ENCODE measurements around the gene PPEF2.
"Not testable (repeated sequence)": the region's sequence is repeated elsewhere in the genome, so short reads cannot be mapped to it uniquely, and the experiment has no call there.

The PPEF2 gene

DNA sequence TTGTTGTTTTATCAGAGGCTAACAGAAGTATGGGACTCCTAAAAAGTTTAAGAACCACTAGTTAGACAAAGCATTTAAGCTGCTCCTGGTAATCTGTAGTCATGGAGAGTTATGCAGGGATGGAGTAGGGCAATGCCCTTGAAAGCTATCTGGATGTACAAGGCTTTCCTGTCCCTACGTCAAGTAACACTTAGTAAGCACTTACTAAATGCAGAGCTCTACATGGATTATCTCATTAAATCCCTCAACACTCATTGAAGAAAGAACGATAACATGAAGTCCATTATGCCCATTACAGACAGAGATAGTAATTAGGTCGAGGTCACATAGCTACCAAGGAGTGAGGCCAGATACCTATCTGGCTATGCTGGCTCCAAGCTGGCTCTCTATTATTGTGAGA is 33.2 kb downstream of the PPEF2 start:
- H3K4me1 Mint-ChIP-seq: no peaks in the 10 kb centered on the region
- H3K27ac Mint-ChIP-seq: no peak overlapping the region
- H3K36me3 Mint-ChIP-seq: no peaks in the 10 kb centered on the region
- H3K4me3 Mint-ChIP-seq: no peak overlapping the region
- ATAC-seq (no peak), DNase-seq (ENCODE audit: low spot score in 2 of 2) (no peak)
- H3K9me3 Mint-ChIP-seq: no peaks in the 10 kb centered on the region

- no peak for DNase-seq (ENCODE audit: low spot score in 2 of 2)
- Mint-ChIP-seq H3K4me3 (no peak overlapping the region), H3K36me3 (no peaks in the 10 kb centered on the region), H3K27ac (no peak overlapping the region), H3K9me3 (no peaks in the 10 kb centered on the region), H3K4me1 (no peaks in the 10 kb centered on the region)
- no peak for ATAC-seq
Measured at GRCh38 chr4:75867130-75867529, 35.1 kb downstream of the PPEF2 start.

DNA sequence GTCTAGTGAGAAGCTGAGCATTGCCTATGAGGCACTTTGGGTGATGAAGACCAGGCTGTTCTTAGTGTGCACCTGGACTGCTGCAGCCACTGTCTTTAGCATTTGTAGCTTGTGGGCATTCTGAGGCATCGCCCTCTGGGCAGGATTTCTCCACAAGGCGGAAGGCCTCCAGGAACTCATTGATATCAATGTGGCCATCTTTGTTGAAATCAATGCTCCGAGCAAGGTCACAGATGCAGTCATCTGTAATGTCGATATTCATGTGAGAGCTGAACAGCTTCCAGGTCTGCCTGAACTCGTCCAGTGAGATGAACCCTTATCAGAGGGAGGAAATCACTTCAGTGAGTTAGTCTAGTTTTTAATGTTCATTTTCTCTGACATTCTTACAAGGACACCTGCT is 41.6 kb downstream of the PPEF2 start:
- Mint-ChIP-seq H3K9me3 (no peaks in the 10 kb centered on the region), H3K36me3 (no peaks in the 10 kb centered on the region), H3K4me1 (no peaks in the 10 kb centered on the region), H3K27ac (no peak overlapping the region), H3K4me3 (no peak overlapping the region)
- DNase-seq (ENCODE audit: low spot score in 2 of 2): no peak
- ATAC-seq: no peak

DNA sequence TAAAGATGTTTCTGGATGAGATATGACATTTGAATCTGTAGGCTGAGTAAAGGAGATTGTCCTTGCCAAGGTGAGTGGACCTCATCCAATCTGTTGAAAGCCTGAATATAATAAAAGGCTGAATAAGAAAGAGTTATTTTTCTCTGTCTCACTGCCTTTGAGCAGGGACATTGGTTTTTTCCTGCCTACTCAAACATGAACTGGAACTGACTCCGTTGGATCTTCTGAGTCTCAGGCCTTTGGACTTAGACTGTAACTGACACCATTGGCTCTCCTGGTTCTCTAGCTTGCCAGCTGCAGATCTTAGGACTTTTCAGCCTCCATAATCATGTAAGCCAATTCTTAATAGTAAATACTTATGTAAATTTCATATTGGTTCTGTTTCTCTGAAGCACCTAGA is 43.5 kb downstream of the PPEF2 start:
- ATAC-seq: no peak

DNA sequence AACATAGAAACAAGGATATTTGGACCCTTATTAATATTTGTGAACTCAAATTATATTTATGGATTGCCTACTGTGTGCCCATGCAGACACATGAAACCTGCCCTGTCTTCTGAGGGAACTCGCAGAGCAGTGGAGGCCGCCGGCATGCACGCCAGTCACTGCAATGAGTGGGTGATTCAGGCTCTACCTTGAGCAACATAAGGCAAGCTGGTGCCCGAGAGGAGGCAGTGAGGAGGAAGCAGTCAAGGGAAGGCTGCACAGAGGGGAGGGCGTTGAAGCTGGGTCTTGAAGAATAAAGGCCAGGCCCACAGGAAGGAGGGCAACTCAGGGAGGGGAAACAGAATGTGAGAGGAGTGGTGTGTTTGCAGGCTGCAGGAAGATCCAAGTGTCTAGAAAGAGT is 52.8 kb downstream of the PPEF2 start:
- Mint-ChIP-seq H3K27ac (no peak overlapping the region), H3K36me3 (no peaks in the 10 kb centered on the region), H3K4me1 (peaks cover 18% of the 10 kb centered on the region), H3K9me3 (no peaks in the 10 kb centered on the region), H3K4me3 (peak overlapping the region; percentile 26)
- DNase-seq (ENCODE audit: low spot score in 2 of 2): peak in 1 of 2 donors; percentile 56
- ATAC-seq: peak; percentile 44

More for the DNA sequence above, 43.5 kb downstream of the PPEF2 start:
- H3K36me3 Mint-ChIP-seq: no peaks in the 10 kb centered on the region
- no peaks in the 10 kb centered on the region for H3K4me1 Mint-ChIP-seq
- H3K27ac Mint-ChIP-seq: no peak overlapping the region
- H3K4me3 Mint-ChIP-seq: no peak overlapping the region
- H3K9me3 Mint-ChIP-seq: no peaks in the 10 kb centered on the region
- DNase-seq (ENCODE audit: low spot score in 2 of 2): no peak

- peaks cover 18% of the 10 kb centered on the region for H3K4me1 Mint-ChIP-seq
- H3K9me3 Mint-ChIP-seq: no peaks in the 10 kb centered on the region
- H3K4me3 Mint-ChIP-seq: peak overlapping the region; percentile 26
- no peak overlapping the region for H3K27ac Mint-ChIP-seq
- peak in 1 of 2 donors; percentile 66 for DNase-seq (ENCODE audit: low spot score in 2 of 2)
- ATAC-seq: peak; percentile 86
- no peaks in the 10 kb centered on the region for H3K36me3 Mint-ChIP-seq
Measured at GRCh38 chr4:75848891-75849290, 53.4 kb downstream of the PPEF2 start.

DNA sequence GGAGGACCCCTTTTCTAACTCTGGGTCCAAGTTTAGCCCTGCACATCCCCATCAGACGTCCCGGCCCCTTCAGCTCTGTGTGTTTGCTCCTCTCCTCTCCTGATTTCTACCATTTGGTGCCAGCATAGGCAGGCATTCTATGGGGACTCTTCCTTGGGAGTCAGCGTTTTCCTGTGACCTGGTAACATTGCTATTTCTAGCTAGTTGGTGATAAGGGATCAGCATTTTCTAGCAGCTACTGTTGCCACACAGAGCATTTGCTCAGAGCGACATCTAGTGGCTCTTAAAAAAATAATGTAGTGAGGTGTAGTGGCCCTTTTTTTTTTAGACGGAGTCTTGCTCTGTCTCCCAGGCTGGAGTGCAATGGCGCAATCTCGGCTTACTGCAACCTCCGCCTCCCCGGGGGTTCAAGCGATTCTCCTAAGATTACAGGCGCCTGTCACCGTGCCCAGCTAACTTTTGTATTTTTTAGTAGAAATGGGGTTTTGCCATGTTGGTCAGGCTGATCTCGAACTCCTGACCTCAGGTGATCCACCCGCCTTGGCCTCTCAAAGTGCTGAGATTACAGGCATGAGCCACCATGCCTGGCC is 54.0 kb downstream of the PPEF2 start:
- peak; percentile 8 to 65 for DNase-seq (ENCODE audit: low spot score in 2 of 2)
- not testable (repeated sequence) for H3K27ac Mint-ChIP-seq
- ATAC-seq: peak; percentile 83

DNA sequence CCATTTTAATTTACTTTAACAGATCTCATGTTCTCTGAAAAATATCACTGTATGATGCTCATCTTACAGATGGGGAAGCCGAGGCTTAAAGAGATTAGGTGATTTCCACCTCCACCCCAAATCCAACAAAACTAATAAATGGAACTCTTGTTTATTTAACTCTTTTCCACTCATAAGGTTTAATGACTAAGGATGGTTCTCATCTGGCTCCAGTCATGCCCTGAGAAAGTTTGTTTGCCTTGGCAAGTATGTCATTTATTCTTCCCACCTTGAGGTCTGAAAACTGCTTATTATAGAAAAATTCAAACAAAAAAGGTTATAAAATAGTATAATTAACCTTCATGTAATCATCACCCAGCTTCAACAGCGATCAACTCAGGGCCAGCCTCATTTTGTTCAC is 56.3 kb downstream of the PPEF2 start:
- H3K4me1 Mint-ChIP-seq: peaks cover 18% of the 10 kb centered on the region
- H3K36me3 Mint-ChIP-seq: no peaks in the 10 kb centered on the region
- ATAC-seq (no peak), DNase-seq (ENCODE audit: low spot score in 2 of 2) (no peak)
- no peaks in the 10 kb centered on the region for H3K9me3 Mint-ChIP-seq
- no peak overlapping the region for H3K4me3 Mint-ChIP-seq
- no peak overlapping the region for H3K27ac Mint-ChIP-seq

More for the DNA sequence above, 54.0 kb downstream of the PPEF2 start:
- H3K36me3 Mint-ChIP-seq, H3K9me3 Mint-ChIP-seq: not testable (repeated sequence)
- H3K4me1 Mint-ChIP-seq: peaks cover 18% of the 10 kb centered on the region
- H3K4me3 Mint-ChIP-seq: peak overlapping the region; percentile 26

DNA sequence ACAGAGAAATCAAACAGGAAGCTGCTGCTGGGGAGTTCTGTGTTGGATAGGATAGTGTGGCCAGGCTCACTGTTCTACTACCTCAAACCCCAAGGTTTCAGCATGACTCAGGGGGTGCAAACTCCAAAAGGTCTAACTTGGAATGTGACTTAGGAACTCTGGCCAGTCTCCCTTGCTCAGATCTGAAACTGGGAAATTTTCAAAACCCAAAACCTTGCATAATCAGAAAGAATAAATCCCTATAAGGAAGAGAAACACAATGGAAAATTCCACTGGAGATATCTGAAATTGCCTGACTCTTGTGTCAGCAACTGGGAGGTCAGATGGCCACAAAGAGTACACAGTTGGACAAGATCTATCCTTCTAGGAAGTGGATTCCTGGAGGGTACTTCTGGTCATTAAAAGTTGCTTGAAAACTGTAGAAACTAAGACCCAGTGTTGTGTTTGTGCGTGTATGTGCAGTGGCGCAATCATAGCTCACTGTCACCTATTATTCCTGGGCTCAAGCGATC is 58.0 kb downstream of the PPEF2 start:
- ATAC-seq: no peak
- Mint-ChIP-seq H3K27ac (no peak overlapping the region), H3K4me1 (peaks cover 12% of the 10 kb centered on the region), H3K9me3 (no peaks in the 10 kb centered on the region), H3K36me3 (no peaks in the 10 kb centered on the region), H3K4me3 (no peak overlapping the region)
- no peak for DNase-seq (ENCODE audit: low spot score in 2 of 2)

GRCh38 chr4:75843596-75843995 is 58.7 kb downstream of the PPEF2 start:
- Mint-ChIP-seq H3K27ac (no peak overlapping the region), H3K9me3 (no peaks in the 10 kb centered on the region), H3K4me3 (no peak overlapping the region), H3K36me3 (no peaks in the 10 kb centered on the region), H3K4me1 (peaks cover 6% of the 10 kb centered on the region)
- DNase-seq (ENCODE audit: low spot score in 2 of 2) (no peak), ATAC-seq (no peak)

GRCh38 chr4:75841641-75842520 is 60.4 kb downstream of the PPEF2 start:
- no peaks in the 10 kb centered on the region for H3K4me1 Mint-ChIP-seq
- no peaks in the 10 kb centered on the region for H3K9me3 Mint-ChIP-seq
- DNase-seq (ENCODE audit: low spot score in 2 of 2) (no peak), ATAC-seq (no peak)
- no peak overlapping the region for H3K4me3 Mint-ChIP-seq
- H3K36me3 Mint-ChIP-seq: no peaks in the 10 kb centered on the region
- H3K27ac Mint-ChIP-seq: no peak overlapping the region

GRCh38 chr4:75834772-75835154 is 67.5 kb downstream of the PPEF2 start:
- Mint-ChIP-seq H3K4me3 (no peak overlapping the region), H3K36me3 (no peaks in the 10 kb centered on the region), H3K27ac (no peak overlapping the region), H3K9me3 (no peaks in the 10 kb centered on the region), H3K4me1 (no peaks in the 10 kb centered on the region)
- no peak for ATAC-seq
- no peak for DNase-seq (ENCODE audit: low spot score in 2 of 2)

GRCh38 chr4:75834095-75834771 is 68.0 kb downstream of the PPEF2 start:
- H3K4me3 Mint-ChIP-seq: no peak overlapping the region
- H3K4me1 Mint-ChIP-seq: no peaks in the 10 kb centered on the region
- no peaks in the 10 kb centered on the region for H3K36me3 Mint-ChIP-seq
- H3K27ac Mint-ChIP-seq: no peak overlapping the region
- H3K9me3 Mint-ChIP-seq: no peaks in the 10 kb centered on the region
- ATAC-seq: no peak
- no peak for DNase-seq (ENCODE audit: low spot score in 2 of 2)

DNA sequence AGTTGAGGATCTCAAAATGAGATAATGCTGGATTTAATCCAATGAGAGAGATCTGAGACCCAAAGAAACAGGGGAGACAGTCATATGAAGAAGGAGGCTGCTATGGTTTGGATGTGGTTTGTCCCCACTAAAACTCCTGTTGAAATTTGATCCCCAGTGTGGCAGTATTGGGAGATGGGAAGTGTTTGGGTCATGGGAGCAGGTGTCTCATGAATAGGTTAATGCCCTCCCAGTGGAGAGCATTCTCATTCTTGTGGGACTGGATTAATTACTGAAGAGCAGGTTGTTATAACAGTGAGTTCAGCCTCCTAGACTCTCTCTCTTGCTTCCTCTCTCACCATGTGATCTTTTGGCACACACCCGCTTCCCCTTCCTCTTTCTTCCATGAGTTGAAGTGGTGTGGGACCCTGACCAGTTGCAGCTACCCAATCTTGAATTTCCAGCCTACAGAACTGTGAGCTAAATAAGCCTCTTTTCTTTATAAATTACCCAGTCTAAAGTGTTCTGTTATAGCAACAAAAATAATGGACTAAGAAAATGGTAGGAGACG is 70.3 kb downstream of the PPEF2 start:
- no peak overlapping the region for H3K27ac Mint-ChIP-seq
- ATAC-seq (no peak), DNase-seq (ENCODE audit: low spot score in 2 of 2) (no peak)
- no peak overlapping the region for H3K4me3 Mint-ChIP-seq
- no peaks in the 10 kb centered on the region for H3K9me3 Mint-ChIP-seq
- no peaks in the 10 kb centered on the region for H3K4me1 Mint-ChIP-seq
- no peaks in the 10 kb centered on the region for H3K36me3 Mint-ChIP-seq

DNA sequence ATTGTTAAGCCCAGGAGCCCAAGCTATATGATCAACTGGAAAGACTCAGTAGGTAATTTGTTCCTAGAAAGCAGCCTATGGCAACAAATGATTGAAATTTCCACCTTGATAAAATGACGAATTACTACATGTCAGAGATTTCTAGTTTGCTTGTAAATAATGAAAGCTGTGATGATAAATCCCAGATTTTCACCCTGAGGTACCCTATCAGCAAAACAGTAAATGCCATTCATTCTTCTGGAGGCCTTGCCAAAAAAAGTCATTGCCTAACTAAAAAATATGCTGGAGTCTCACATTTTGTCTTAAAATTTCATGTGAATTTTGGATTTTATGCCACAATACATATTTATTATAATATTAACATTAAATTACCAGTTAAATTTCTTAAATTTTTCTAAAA is 71.3 kb downstream of the PPEF2 start:
- no peak overlapping the region for H3K4me3 Mint-ChIP-seq
- H3K9me3 Mint-ChIP-seq: no peaks in the 10 kb centered on the region
- H3K27ac Mint-ChIP-seq: no peak overlapping the region
- H3K36me3 Mint-ChIP-seq: no peaks in the 10 kb centered on the region
- H3K4me1 Mint-ChIP-seq: no peaks in the 10 kb centered on the region
- no peak for ATAC-seq
- no peak for DNase-seq (ENCODE audit: low spot score in 2 of 2)

All from stimulated activated effector memory CD8-positive, alpha-beta T cell treated with anti-CD3 and anti-CD28 coated beads, Interleukin-12 subunit alpha, Interleukin-12 subunit beta, amount 100 ng/mL, for 72 hours (primary cell).